ENCODE data around the gene SFTA2.

Gene SFTA2

GRCh38 chr6:30940361-30940986 lies 8.5 kb upstream of the SFTA2 start, which contains the start of gene MUCL3:
Gene MUCL3 (plus strand): TSS chr6:30940973. CDS start chr6:30941000, 27 bp downstream.
- no peak within 1 kb of the TSS for H3K27ac ChIP-seq

GRCh38 chr6:30939473-30939872 lies 7.5 kb upstream of the SFTA2 start:
- no peak overlapping the region for H3K27ac ChIP-seq
- no peak for TF ChIP-seq CTCF (conservative IDR thresholded peaks at IDR 0.05)

More at GRCh38 chr6:30940361-30940986, 8.5 kb upstream of the SFTA2 start, which contains the start of gene MUCL3:
- no peak for TF ChIP-seq CTCF (conservative IDR thresholded peaks at IDR 0.05)

- H3K27ac ChIP-seq = no peak overlapping the region
- no peak for TF ChIP-seq CTCF (conservative IDR thresholded peaks at IDR 0.05)
Observed at GRCh38 chr6:30938730-30939129, 6.8 kb upstream of the SFTA2 start.

GRCh38 chr6:30937265-30937664 lies 5.3 kb upstream of the SFTA2 start:
- no peak overlapping the region for H3K27ac ChIP-seq
- TF ChIP-seq CTCF (conservative IDR thresholded peaks at IDR 0.05) = no peak

GRCh38 chr6:30935018-30935417 lies 3.0 kb upstream of the SFTA2 start:
- no peak overlapping the region for H3K27ac ChIP-seq
- TF ChIP-seq CTCF (conservative IDR thresholded peaks at IDR 0.05) = no peak

GRCh38 chr6:30932665-30933365 lies 845 bp upstream of the SFTA2 start:
- TF ChIP-seq CTCF (conservative IDR thresholded peaks at IDR 0.05) = no peak
- no peak overlapping the region for H3K27ac ChIP-seq

GRCh38 chr6:30931272-30931671 lies 698 bp downstream of the SFTA2 start:
- no peak overlapping the region for H3K27ac ChIP-seq
- TF ChIP-seq CTCF (conservative IDR thresholded peaks at IDR 0.05) = no peak
